Immature natural killer cell (primary cell): ENCODE results near the gene TNFSF12. TPM values are rescaled to one million over a fixed set of nuclear protein-coding genes. Genes with fewer than 3 reads are reported as not detected.

Experiments
- DNase-seq, 3 donors: peaks; one replicate each; pipeline ENCODE4 v3.0.0; 2022; ENCODE audit warnings: mixed read lengths in 1 of 3
- H3K27ac Mint-ChIP-seq, 6 donors: one replicate each; pipeline ENCODE4 v1.8.0; 2020; ENCODE audit warnings: mixed read lengths in 6 of 6, mild to moderate bottlenecking in 5 of 6, inconsistent platforms in 4 of 6, moderate library complexity in 3 of 6
- H3K27me3 Mint-ChIP-seq, 3 donors: one replicate each; pipeline ENCODE4 v1.8.0; 2020 to 2021; ENCODE audit warnings: low read depth in 3 of 3, mild to moderate bottlenecking in 3 of 3, mixed read lengths in 3 of 3, moderate library complexity in 3 of 3, inconsistent platforms in 1 of 3
- H3K36me3 Mint-ChIP-seq, 3 donors: one replicate each; pipeline ENCODE4 v1.8.0; 2020; ENCODE audit warnings: mixed read lengths in 3 of 3, inconsistent platforms in 2 of 3, mild to moderate bottlenecking in 2 of 3
- H3K4me1 Mint-ChIP-seq, 2 donors: one replicate each; pipeline ENCODE4 v1.8.0; 2020; ENCODE audit warnings: inconsistent platforms in 2 of 2, mild to moderate bottlenecking in 2 of 2, mixed read lengths in 2 of 2, moderate library complexity in 1 of 2
- H3K4me3 Mint-ChIP-seq, 5 donors: one replicate each; pipeline ENCODE4 v1.8.0; 2020; ENCODE audit warnings: mild to moderate bottlenecking in 5 of 5, mixed read lengths in 5 of 5, inconsistent platforms in 3 of 5, moderate library complexity in 3 of 5
- H3K9me3 Mint-ChIP-seq, 6 donors: one replicate each; pipeline ENCODE4 v1.8.0; 2020; ENCODE audit warnings: mild to moderate bottlenecking in 6 of 6, mixed read lengths in 6 of 6, inconsistent platforms in 4 of 6, moderate library complexity in 3 of 6
- polyA plus RNA-seq, 3 donors: library from polyadenylated mRNA; unstranded; fragments of 300-500 nt; fragmentation: Illumina TruSeq; gene quantifications; one replicate each; pipeline ENCODE4 v1.2.3, GENCODE V29; 2021

The TNFSF12 gene
- polyA plus RNA-seq, 3 donors from 2014 or later = 32.1 to 69.9 (median 32.7) TPM

- Mint-ChIP-seq H3K27me3 (peaks cover 41 to 62% (median 46%) of the 10 kb centered on the region in 3 donors), H3K4me3 (peak within 1 kb of the TSS; percentile 11 to 65 (median 57)), H3K36me3 (peaks cover 19 to 56% (median 41%) of the 10 kb centered on the region in 3 donors), H3K9me3 (no peaks in the 10 kb centered on the region), H3K27ac (peak within 1 kb of the TSS; percentile 80 to 96 (median 86)), H3K4me1 (peaks cover 79 to 82% of the 10 kb centered on the region in 2 donors)
- peak; percentile 51 to 55 (median 52) for DNase-seq
These were observed 30.4 kb downstream of the TNFSF12 start, which contains the start of gene CD68 for GRCh38 chr17:7579001-7579833. Gene CD68, plus strand, starts transcription at chr17:7579638. Its CDS starts 40 bp downstream, at chr17:7579678.

DNA sequence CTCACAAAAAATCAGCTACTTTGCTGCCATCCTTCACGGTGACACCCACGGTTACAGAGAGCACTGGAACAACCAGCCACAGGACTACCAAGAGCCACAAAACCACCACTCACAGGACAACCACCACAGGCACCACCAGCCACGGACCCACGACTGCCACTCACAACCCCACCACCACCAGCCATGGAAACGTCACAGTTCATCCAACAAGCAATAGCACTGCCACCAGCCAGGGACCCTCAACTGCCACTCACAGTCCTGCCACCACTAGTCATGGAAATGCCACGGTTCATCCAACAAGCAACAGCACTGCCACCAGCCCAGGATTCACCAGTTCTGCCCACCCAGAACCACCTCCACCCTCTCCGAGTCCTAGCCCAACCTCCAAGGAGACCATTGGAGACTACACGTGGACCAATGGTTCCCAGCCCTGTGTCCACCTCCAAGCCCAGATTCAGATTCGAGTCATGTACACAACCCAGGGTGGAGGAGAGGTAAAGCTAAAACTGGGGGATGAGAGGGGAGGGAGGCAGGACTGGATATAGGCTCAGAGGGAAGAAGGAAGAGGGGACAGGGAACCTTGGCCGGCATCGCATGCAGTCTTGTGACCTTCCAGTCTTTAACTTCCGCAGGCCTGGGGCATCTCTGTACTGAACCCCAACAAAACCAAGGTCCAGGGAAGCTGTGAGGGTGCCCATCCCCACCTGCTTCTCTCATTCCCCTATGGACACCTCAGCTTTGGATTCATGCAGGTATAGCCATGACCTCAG lies 31.2 kb downstream of the TNFSF12 start:
- Mint-ChIP-seq H3K27me3 (peaks cover 36 to 54% (median 40%) of the 10 kb centered on the region in 3 donors), H3K36me3 (peaks cover 15 to 48% (median 34%) of the 10 kb centered on the region in 3 donors), H3K4me3 (peak overlapping the region; percentile 6 to 65 (median 40)), H3K9me3 (no peaks in the 10 kb centered on the region), H3K4me1 (peaks cover 78 to 82% of the 10 kb centered on the region in 2 donors), H3K27ac (peak overlapping the region; percentile 80 to 96 (median 86))
- no peak for DNase-seq

GRCh38 chr17:7580604-7581575 lies 32.0 kb downstream of the TNFSF12 start:
- Mint-ChIP-seq H3K27ac (peak overlapping the region in 5 of 6 donors; percentile 72 to 96 (median 76)), H3K9me3 (no peaks in the 10 kb centered on the region), H3K4me1 (peaks cover 73 to 76% of the 10 kb centered on the region in 2 donors), H3K27me3 (peaks cover 30 to 49% (median 37%) of the 10 kb centered on the region in 3 donors), H3K36me3 (peaks cover 10 to 40% (median 26%) of the 10 kb centered on the region in 3 donors), H3K4me3 (peak overlapping the region in 2 of 5 donors; percentile 19 to 27)
- no peak for DNase-seq

- Mint-ChIP-seq H3K27me3 (peaks cover 20 to 32% (median 30%) of the 10 kb centered on the region in 3 donors), H3K36me3 (peaks cover 3 to 25% (median 13%) of the 10 kb centered on the region in 3 donors), H3K4me1 (peaks cover 58 to 60% of the 10 kb centered on the region in 2 donors), H3K9me3 (no peaks in the 10 kb centered on the region), H3K27ac (peak overlapping the region in 5 of 6 donors; percentile 24 to 100 (median 59)), H3K4me3 (peak overlapping the region; percentile 27 to 100 (median 99))
- DNase-seq = no peak
These were observed 33.8 kb downstream of the TNFSF12 start for GRCh38 chr17:7582396-7583252.

GRCh38 chr17:7583253-7584109 lies 34.6 kb downstream of the TNFSF12 start, which contains the start of gene MPDU1:
Gene MPDU1, plus strand, starts transcription at chr17:7583852. Its CDS starts 11 bp downstream, at chr17:7583863.
- DNase-seq = peak; percentile 95 to 97 (median 97)
- Mint-ChIP-seq H3K4me3 (peak within 1 kb of the TSS; percentile 99 to 100 (median 100)), H3K4me1 (peaks cover 51 to 53% of the 10 kb centered on the region in 2 donors), H3K9me3 (no peaks in the 10 kb centered on the region), H3K27ac (peak within 1 kb of the TSS; percentile 99 to 100 (median 100)), H3K27me3 (peaks cover 20 to 23% (median 23%) of the 10 kb centered on the region in 3 donors), H3K36me3 (peaks cover 3 to 18% (median 7%) of the 10 kb centered on the region in 3 donors)

GRCh38 chr17:7586673-7587419 lies 38.0 kb downstream of the TNFSF12 start:
- H3K9me3 Mint-ChIP-seq = no peaks in the 10 kb centered on the region
- DNase-seq = no peak
- peak overlapping the region in 1 of 6 donors; percentile 17 for H3K27ac Mint-ChIP-seq
- H3K4me1 Mint-ChIP-seq = peaks cover 28 to 31% of the 10 kb centered on the region in 2 donors
- peaks cover 4 to 14% (median 11%) of the 10 kb centered on the region in 3 donors for H3K36me3 Mint-ChIP-seq
- peaks cover 6 to 9% (median 6%) of the 10 kb centered on the region in 3 donors for H3K27me3 Mint-ChIP-seq
- H3K4me3 Mint-ChIP-seq = no peak overlapping the region

DNA sequence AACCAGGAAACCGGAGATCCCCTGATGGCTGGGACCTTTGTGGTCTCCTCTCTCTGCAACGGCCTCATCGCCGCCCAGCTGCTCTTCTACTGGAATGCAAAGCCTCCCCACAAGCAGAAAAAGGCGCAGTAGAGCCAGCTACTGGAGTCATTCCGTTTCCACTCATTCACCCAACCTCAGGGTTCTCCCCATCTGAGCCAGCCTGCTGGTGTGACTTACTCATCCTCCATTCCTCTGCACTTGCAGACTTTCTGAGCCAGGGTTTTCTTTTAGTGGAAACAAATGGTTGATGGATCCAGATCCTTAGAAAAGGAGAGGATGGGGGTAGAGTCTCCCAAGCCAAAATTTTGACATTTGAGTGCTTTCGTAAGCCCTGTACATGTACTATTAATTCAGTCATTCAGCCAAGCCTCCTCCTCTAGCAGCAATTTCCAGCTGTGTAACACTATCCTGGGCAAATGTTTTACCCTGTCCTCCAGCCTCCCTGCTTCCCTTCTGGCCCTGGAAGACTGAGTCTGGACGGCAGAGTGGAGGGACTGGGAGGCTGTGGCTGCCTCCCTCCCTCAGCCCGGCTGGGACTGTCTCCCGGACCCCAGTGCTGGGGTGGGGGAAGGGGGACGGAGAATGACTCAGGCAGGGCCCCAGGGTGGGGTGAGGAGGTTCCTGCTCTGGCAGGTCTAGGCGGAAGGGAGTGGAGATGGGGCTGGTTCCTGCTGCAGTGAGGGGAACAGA lies 38.7 kb downstream of the TNFSF12 start:
- Mint-ChIP-seq H3K4me3 (no peak overlapping the region), H3K36me3 (peaks cover 4 to 19% (median 11%) of the 10 kb centered on the region in 3 donors), H3K27ac (peak overlapping the region in 2 of 6 donors; percentile 17 to 21), H3K27me3 (peaks cover 6 to 9% (median 6%) of the 10 kb centered on the region in 3 donors), H3K9me3 (no peaks in the 10 kb centered on the region), H3K4me1 (peaks cover 21 to 24% of the 10 kb centered on the region in 2 donors)
- no peak for DNase-seq

DNA sequence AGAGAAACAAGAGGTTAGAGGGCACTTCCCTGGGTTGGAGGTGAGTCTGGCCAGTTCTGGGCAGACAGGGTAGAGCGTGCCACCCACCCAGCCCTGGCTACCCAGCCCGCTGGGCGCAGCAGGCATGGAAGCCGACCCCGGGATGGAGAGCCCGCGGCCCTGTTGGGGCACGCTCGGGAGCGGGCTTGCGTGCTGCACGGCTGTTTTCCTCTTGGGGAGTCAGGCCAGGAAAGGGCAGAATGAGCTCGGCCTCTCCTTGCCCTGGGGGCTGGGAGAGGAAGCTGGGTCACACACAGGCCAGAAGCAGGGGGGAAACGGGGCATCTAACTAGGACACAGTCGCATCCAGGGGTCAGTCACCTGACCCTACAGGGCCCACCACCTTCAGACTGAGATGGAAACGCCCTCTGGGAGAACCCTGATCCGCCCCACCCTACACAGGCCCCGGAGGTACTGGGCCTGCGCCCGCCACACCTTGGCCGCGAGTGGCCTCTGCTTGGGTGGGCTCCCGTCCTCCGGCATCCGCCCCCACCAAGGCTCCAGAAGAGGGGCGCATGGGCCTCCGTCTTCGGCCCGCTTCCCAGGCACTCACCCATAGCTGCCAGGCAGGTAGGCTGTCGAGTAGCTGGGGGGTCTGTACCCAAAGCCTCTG lies 39.8 kb downstream of the TNFSF12 start:
- H3K4me1 Mint-ChIP-seq = peaks cover 16 to 18% of the 10 kb centered on the region in 2 donors
- DNase-seq = no peak
- H3K27me3 Mint-ChIP-seq = peaks cover 2 to 6% (median 3%) of the 10 kb centered on the region in 3 donors
- no peak overlapping the region for H3K4me3 Mint-ChIP-seq
- H3K36me3 Mint-ChIP-seq = peaks cover 10 to 26% (median 18%) of the 10 kb centered on the region in 3 donors
- no peaks in the 10 kb centered on the region for H3K9me3 Mint-ChIP-seq
- H3K27ac Mint-ChIP-seq = no peak overlapping the region

DNA sequence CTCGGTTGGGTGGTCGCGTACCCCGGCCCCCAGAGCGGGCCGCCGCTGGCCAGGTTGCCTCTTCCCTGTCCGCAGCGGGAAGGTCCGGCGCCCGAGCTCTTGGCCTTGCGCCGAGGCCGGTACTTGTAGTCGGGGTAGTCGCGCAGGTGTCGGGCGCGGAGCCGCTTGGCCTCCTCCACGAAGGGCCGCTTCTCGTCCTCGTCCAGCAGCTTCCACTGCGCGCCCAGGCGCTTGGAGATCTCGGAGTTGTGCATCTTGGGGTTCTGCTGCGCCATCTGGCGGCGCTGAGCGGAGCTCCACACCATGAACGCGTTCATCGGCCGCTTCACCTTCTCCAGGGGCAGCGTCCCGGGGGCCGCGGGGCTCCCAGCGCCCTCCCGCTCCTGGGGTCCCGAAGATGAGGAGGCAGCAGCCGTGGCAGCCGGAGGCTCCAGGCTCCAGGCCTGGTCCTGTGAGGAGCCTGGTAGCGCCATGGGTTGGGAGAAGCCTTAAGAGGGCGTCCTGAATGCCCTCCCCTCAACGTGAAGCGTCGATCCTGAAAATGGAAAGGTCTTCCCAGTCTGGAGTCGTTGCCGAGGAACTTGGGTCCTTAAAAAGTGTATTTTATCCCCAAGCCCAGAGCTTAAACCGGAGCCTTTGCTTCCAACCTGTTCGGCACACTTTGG lies 40.5 kb downstream of the TNFSF12 start:
- Mint-ChIP-seq H3K36me3 (peaks cover 15 to 33% (median 22%) of the 10 kb centered on the region in 3 donors), H3K4me1 (peaks cover 9 to 12% of the 10 kb centered on the region in 2 donors), H3K27ac (no peak overlapping the region), H3K4me3 (no peak overlapping the region), H3K9me3 (no peaks in the 10 kb centered on the region), H3K27me3 (peaks cover 0 to 4% (median 0%) of the 10 kb centered on the region in 3 donors)
- peak; percentile 52 to 65 (median 61) for DNase-seq
